ENCODE results near the gene ZSCAN23.
"Not testable (repeated sequence)": the region's sequence is repeated elsewhere in the genome, so short reads cannot be mapped to it uniquely, and the experiment has no call there.

ZSCAN23 gene

DNA sequence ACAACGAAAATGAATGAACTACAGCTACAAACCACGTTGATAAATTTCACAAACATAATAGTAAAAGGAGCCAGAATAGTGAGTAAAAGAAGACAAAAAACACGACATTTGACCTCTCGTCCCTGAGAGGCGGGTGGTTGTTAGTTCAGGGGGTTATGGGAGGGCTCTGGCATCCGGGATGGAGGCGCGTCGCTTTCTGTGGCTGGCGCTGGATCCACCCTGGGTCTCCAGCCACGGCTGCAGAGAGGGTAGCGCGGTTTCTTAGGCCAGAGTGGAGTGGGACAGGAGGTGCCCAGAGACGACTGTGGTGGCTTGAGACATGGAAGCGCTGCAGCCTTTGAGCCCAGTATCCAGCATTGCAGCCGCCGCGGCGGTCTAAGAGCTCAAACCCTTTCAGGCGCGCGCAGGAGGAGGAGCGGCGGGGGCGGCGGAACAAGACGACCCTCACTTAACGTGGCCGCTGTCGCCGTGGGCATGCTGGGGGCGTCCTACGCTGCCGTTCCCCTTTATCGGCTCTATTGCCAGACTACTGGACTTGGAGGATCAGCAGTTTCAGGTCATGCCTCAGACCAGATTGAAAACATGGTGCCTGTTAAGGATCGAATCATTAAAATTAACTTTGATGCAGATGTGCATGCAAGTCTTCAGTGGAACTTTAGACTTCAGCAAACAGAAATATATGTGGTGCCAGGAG lies 3.7 kb upstream of the ZSCAN23 start:
- no peaks in the 10 kb centered on the region for H3K36me3 ChIP-seq (ENCODE audit: control insufficient read depth, insufficient read depth, low read length)
- DNase-seq (ENCODE audit: extremely low read depth, insufficient read length), result peak; percentile 16
- H3K27me3 ChIP-seq (replicated peaks; ENCODE audit: control insufficient read depth, insufficient read depth, low read length), result no peaks in the 10 kb centered on the region; the same call in 1 of the 2 replicates
- TF ChIP-seq, protein P1, sequence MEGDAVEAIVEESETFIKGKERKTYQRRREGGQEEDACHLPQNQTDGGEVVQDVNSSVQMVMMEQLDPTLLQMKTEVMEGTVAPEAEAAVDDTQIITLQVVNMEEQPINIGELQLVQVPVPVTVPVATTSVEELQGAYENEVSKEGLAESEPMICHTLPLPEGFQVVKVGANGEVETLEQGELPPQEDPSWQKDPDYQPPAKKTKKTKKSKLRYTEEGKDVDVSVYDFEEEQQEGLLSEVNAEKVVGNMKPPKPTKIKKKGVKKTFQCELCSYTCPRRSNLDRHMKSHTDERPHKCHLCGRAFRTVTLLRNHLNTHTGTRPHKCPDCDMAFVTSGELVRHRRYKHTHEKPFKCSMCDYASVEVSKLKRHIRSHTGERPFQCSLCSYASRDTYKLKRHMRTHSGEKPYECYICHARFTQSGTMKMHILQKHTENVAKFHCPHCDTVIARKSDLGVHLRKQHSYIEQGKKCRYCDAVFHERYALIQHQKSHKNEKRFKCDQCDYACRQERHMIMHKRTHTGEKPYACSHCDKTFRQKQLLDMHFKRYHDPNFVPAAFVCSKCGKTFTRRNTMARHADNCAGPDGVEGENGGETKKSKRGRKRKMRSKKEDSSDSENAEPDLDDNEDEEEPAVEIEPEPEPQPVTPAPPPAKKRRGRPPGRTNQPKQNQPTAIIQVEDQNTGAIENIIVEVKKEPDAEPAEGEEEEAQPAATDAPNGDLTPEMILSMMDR (IDR thresholded peaks at IDR 0.05; ENCODE audit: insufficient read depth, low read length, poor library complexity, severe bottlenecking), result no peak
- H3K4me3 ChIP-seq (replicated peaks; ENCODE audit: low read depth, low read length), result peak overlapping the region; percentile 38

DNA sequence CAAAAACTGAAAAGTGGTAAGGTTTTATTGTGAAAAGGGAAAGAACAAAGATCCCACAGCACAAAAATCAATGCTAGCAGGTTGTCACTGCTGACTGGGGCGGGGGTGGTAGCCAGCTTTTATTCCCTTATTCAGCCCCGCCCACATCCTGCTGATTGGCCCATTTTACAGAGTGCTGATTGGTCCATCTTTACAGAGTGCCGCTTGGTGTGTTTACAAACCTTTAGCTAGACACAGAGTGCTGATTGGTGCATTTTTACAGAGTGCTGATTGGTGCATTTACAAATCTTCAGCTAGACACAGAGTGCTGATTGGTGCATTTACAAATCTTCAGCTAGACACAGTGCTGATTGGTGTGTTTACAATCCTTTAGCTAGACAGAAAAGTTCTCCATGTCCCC lies 1.5 kb upstream of the ZSCAN23 start:
- not testable (repeated sequence) for H3K36me3 ChIP-seq (ENCODE audit: control insufficient read depth, insufficient read depth, low read length); H3K27me3 ChIP-seq (replicated peaks; ENCODE audit: control insufficient read depth, insufficient read depth, low read length); DNase-seq (ENCODE audit: extremely low read depth, insufficient read length); H3K4me3 ChIP-seq (replicated peaks; ENCODE audit: low read depth, low read length)

DNA sequence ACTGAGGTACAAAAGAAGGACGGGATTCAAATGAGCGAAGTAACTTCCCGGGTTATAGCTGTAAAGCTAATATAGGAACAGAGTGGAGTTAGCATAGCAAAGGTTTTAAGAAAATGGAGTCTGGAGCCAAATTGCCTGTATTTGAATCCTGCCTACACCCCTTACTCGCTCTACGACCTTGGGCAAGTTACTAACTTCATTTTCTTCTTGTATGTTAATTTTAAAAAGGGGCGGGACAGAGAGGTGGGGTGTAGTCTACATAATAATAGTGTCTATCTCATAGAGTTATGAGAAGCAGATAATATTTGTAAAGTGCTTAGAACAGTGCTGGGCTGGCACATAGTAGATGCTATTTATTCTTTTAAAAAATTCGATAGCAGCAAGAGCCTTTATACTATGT lies 705 bp downstream of the ZSCAN23 start:
- Histone ChIP-seq H3K36me3 (ENCODE audit: control insufficient read depth, insufficient read depth, low read length) (no peaks in the 10 kb centered on the region), H3K4me3 (replicated peaks; ENCODE audit: low read depth, low read length) (peak overlapping the region; percentile 81), H3K27me3 (replicated peaks; ENCODE audit: control insufficient read depth, insufficient read depth, low read length) (no peaks in the 10 kb centered on the region; the same call in 1 of the 2 replicates)
- TF ChIP-seq, protein P1 (IDR thresholded peaks at IDR 0.05; ENCODE audit: insufficient read depth, low read length, poor library complexity, severe bottlenecking), result no peak
- no peak for DNase-seq (ENCODE audit: extremely low read depth, insufficient read length)

DNA sequence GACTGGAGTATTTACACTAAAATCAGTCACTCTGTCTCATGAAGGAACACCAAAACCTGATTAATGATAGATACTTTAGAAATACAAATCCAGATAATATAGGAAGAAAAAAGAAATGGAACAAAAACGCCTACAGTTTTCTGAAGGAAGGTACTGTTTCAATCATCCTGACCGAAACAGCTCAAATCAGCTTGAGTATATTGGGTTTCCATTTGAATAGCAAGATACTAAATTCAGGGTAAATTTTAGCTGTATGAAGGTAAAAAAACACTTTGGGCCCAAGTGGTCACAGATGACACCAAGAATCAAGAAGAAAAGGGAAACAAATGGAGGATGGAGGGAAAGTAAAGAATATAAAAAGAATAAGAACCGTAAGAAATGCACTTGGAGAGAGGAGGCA lies 6.9 kb downstream of the ZSCAN23 start:
- Histone ChIP-seq H3K27me3 (replicated peaks; ENCODE audit: control insufficient read depth, insufficient read depth, low read length) (no peaks in the 10 kb centered on the region), H3K36me3 (ENCODE audit: control insufficient read depth, insufficient read depth, low read length) (peaks cover 2% of the 10 kb centered on the region; the same call in 1 of the 2 replicates), H3K4me3 (replicated peaks; ENCODE audit: low read depth, low read length) (no peak overlapping the region)
- TF ChIP-seq, protein P1 (IDR thresholded peaks at IDR 0.05; ENCODE audit: insufficient read depth, low read length, poor library complexity, severe bottlenecking), result no peak
- no peak for DNase-seq (ENCODE audit: extremely low read depth, insufficient read length)

DNA sequence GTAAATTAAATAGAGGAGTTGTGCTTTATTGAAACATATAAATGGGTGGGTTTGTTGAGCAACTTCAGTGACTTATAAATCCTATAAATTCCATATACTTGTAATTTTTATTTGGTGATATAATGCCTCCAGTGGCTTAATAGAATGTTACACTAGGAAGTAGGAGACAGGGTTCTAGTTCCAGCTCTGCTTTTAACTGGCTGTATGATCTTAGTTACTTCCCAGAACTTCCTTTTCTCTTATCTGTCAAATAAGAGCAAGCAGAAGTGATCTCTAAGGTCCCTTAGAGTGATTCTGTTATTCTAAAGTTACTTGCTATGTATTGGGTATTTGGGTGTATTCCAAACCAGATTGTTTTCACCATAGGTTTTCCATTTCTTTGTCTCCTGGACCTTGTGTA lies 10.2 kb downstream of the ZSCAN23 start:
- no peak for DNase-seq (ENCODE audit: extremely low read depth, insufficient read length)
- TF ChIP-seq, protein P1 (IDR thresholded peaks at IDR 0.05; ENCODE audit: insufficient read depth, low read length, poor library complexity, severe bottlenecking), result no peak
- H3K27me3 ChIP-seq (replicated peaks; ENCODE audit: control insufficient read depth, insufficient read depth, low read length), result no peaks in the 10 kb centered on the region
- peaks cover 2% of the 10 kb centered on the region; the same call in 1 of the 2 replicates for H3K36me3 ChIP-seq (ENCODE audit: control insufficient read depth, insufficient read depth, low read length)
- no peak overlapping the region for H3K4me3 ChIP-seq (replicated peaks; ENCODE audit: low read depth, low read length)

DNA sequence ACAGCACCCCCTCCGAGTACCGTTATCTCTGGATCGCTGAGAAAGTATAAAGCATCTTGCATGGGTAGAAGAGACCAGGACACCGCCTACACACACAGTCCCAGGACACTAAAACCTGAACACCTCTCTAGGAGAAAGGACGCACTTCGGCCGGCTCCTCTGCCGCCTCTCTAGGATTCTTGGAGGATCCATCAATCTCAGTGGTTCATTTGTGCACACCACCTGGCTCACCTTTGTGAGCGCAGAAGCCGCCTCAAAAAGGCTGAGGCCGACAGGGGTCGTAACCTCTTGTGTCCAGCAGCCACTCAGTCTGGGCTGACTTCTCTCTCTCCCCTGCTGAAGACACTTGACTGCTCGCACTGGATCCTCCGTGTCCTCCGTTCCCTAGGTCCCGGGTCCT lies 13.5 kb downstream of the ZSCAN23 start:
- Histone ChIP-seq H3K27me3 (replicated peaks; ENCODE audit: control insufficient read depth, insufficient read depth, low read length) (no peaks in the 10 kb centered on the region), H3K4me3 (replicated peaks; ENCODE audit: low read depth, low read length) (no peak overlapping the region), H3K36me3 (ENCODE audit: control insufficient read depth, insufficient read depth, low read length) (peaks cover 2% of the 10 kb centered on the region; the same call in 1 of the 2 replicates)
- TF ChIP-seq, protein P1 (IDR thresholded peaks at IDR 0.05; ENCODE audit: insufficient read depth, low read length, poor library complexity, severe bottlenecking), result no peak
- no peak for DNase-seq (ENCODE audit: extremely low read depth, insufficient read length)

Measured in GM06990 (cell line).